K562 (cell line): ENCODE data around the gene C22orf39. TPM values are rescaled to one million over a fixed set of nuclear protein-coding genes. Genes with fewer than 3 reads are reported as not detected.

Source experiments
- CREM ChIP-seq: IDR thresholded peaks from 2 replicates; pipeline ENCODE4 v1.6.1; 2014; ENCODE audit warnings: antibody characterized with exemption, low read depth
- HDAC8 ChIP-seq: fragments of 450-650 bp; IDR thresholded peaks from 2 replicates; pipeline ENCODE4 v1.6.1; 2016; ENCODE audit warnings: mild to moderate bottlenecking, missing genetic modification characterization, moderate library complexity, missing compliant biosample characterization
- HINFP ChIP-seq: fragments of 450-650 bp; conservative IDR thresholded peaks from 2 replicates; pipeline ENCODE4 v1.6.1; 2016; ENCODE audit warnings: missing genetic modification characterization, low read depth, mild to moderate bottlenecking, control low read depth, missing compliant biosample characterization
- L3MBTL2 ChIP-seq: fragments of 450-650 bp; IDR thresholded peaks from 2 replicates; pipeline ENCODE4 v1.6.1; 2016; ENCODE audit warnings: mild to moderate bottlenecking, moderate library complexity
- PML ChIP-seq: IDR thresholded peaks from 2 replicates; pipeline ENCODE4 v1.6.1; 2012; ENCODE audit warnings: low read length, inconsistent platforms
- REST ChIP-seq, 2 experiments: fragments of 450-650 bp; formaldehyde crosslinking in 1 of 2; IDR thresholded peaks; 2 replicates each; pipeline versions ENCODE4 v1.4.0 to v1.6.1; 2014 to 2020; ENCODE audit warnings: mild to moderate bottlenecking in 2 of 2, borderline replicate concordance in 1 of 2, low read depth in 1 of 2
- RNF2 ChIP-seq: sonication (generic); IDR thresholded peaks from 2 replicates; pipeline ENCODE4 v1.6.1; 2016
- THAP12 ChIP-seq: fragments of 250-450 bp; sonication (Bioruptor Pico); IDR thresholded peaks from 2 replicates; pipeline ENCODE4 v1.9.0; 2021; ENCODE audit warnings: mild to moderate bottlenecking, inconsistent platforms
- U2AF1 ChIP-seq: fragments of 200-400 bp; formaldehyde crosslinking; optimal IDR thresholded peaks from 2 replicates; pipeline ENCODE3; 2017; ENCODE audit warnings: mild to moderate bottlenecking, low read depth, low read length, moderate library complexity
- ZNF232 ChIP-seq: sonication (generic); formaldehyde crosslinking; IDR thresholded peaks from 2 replicates; pipeline ENCODE4 v1.8.0; 2022; ENCODE audit warnings: mild to moderate bottlenecking, missing genetic modification reagents
- ZNF316 ChIP-seq: fragments of 450-650 bp; IDR thresholded peaks from 2 replicates; pipeline ENCODE4 v1.6.1; 2016
- polyA plus RNA-seq, 8 experiments: library from polyadenylated mRNA; depleted of rRNA in 4 of 8; stranded (reverse) in 5 of 8; unstranded in 3 of 8; fragments of >200 nt; fragmentation: Nextera tagmentation in 2 of 8; fragmentation: Illumina TruSeq in 1 of 8; extraction: Ambion mirVana in 2 of 8; extraction: Trizol in 1 of 8; gene quantifications; 2 replicates each; pipeline versions ENCODE4 v1.2.1 to v1.2.3, GENCODE V29; 2011 to 2014; ENCODE audit warnings: inconsistent platforms in 1 of 8, missing spikeins in 1 of 8
- total RNA-seq, 7 experiments: library from RNA; depleted of rRNA in 6 of 7; stranded (reverse); fragments of >200 nt in 6 of 7; fragmentation: Illumina TruSeq in 2 of 7; extraction: Trizol in 2 of 7; gene quantifications; 2 replicates each; pipeline versions ENCODE4 v1.2.1 to v1.2.3, GENCODE V29; 2011 to 2021; ENCODE audit warnings: low replicate concordance in 1 of 7
- TF ChIP-seq, protein P1 (sequence below): sonication (generic); formaldehyde crosslinking; IDR thresholded peaks from 2 replicates; pipeline ENCODE4 v1.8.0; 2022; ENCODE audit warnings: missing genetic modification reagents, mild to moderate bottlenecking, borderline replicate concordance

Gene C22orf39
- total and polyA plus RNA-seq, 9 of the 15 experiments (the other 6 are each of a cell fraction or from before 2014, with no cell fraction given): 20.4 to 139 (median 66.8) TPM

- no peak for TF ChIP-seq HINFP (tag)
- TF ChIP-seq RNF2: peak; percentile 81; the same call in 1 of the 2 replicates
- TF ChIP-seq PML: peak; percentile 97
- TF ChIP-seq, protein P1, sequence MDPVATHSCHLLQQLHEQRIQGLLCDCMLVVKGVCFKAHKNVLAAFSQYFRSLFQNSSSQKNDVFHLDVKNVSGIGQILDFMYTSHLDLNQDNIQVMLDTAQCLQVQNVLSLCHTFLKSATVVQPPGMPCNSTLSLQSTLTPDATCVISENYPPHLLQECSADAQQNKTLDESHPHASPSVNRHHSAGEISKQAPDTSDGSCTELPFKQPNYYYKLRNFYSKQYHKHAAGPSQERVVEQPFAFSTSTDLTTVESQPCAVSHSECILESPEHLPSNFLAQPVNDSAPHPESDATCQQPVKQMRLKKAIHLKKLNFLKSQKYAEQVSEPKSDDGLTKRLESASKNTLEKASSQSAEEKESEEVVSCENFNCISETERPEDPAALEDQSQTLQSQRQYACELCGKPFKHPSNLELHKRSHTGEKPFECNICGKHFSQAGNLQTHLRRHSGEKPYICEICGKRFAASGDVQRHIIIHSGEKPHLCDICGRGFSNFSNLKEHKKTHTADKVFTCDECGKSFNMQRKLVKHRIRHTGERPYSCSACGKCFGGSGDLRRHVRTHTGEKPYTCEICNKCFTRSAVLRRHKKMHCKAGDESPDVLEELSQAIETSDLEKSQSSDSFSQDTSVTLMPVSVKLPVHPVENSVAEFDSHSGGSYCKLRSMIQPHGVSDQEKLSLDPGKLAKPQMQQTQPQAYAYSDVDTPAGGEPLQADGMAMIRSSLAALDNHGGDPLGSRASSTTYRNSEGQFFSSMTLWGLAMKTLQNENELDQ (CRISPR knock-in tag): peak; percentile 26
- no peak for TF ChIP-seq REST (IDR thresholded peaks at IDR 0.05; ENCODE audit: borderline replicate concordance)
- no peak for TF ChIP-seq REST (CRISPR knock-in tag; IDR thresholded peaks at IDR 0.05; ENCODE audit: low read depth)
- TF ChIP-seq ZNF316: peak; percentile 58
- no peak for TF ChIP-seq U2AF1
- peak; percentile 67; the same call in 1 of the 2 replicates for TF ChIP-seq L3MBTL2
- TF ChIP-seq ZNF232: no peak
- peak; percentile 68 for TF ChIP-seq THAP12
- TF ChIP-seq HDAC8 (tag): no peak
- TF ChIP-seq CREM: peak; percentile 50; the same call in 1 of the 2 replicates
Observed at GRCh38 chr22:19407649-19408606, 39.6 kb downstream of the C22orf39 start (continued).
